HepG2 (cell line): ENCODE measurements around the gene LCA5. TPM values are rescaled to one million over a fixed set of nuclear protein-coding genes. Genes with fewer than 3 reads are reported as not detected.

Experiments used
- GATAD2A ChIP-seq: IDR thresholded peaks from 2 replicates; pipeline ENCODE4 v1.6.1; 2016
- HMGA1 ChIP-seq: sonication (generic); formaldehyde crosslinking; conservative IDR thresholded peaks from 2 replicates; pipeline ENCODE4 v1.4.0; 2020; ENCODE audit warnings: missing genetic modification reagents
- MED13 ChIP-seq: sonication (generic); formaldehyde crosslinking; IDR thresholded peaks from 2 replicates; pipeline ENCODE4 v1.5.0; 2020; ENCODE audit warnings: missing genetic modification reagents
- NKX3-1 ChIP-seq: sonication (generic); formaldehyde crosslinking; IDR thresholded peaks from 2 replicates; pipeline ENCODE4 v1.5.0; 2020; ENCODE audit warnings: missing genetic modification reagents
- NPAS2 ChIP-seq: sonication (generic); formaldehyde crosslinking; IDR thresholded peaks from 2 replicates; pipeline ENCODE4 v1.8.0; 2022; ENCODE audit warnings: mild to moderate bottlenecking, missing genetic modification reagents, borderline replicate concordance
- SKI ChIP-seq: fragments of 450-650 bp; IDR thresholded peaks from one replicate; pipeline ENCODE4 v1.6.1; 2018; ENCODE audit warnings: mild to moderate bottlenecking; ENCODE audit not compliant: partially characterized antibody
- ZFP37 ChIP-seq: sonication (generic); formaldehyde crosslinking; IDR thresholded peaks from 2 replicates; pipeline ENCODE4 v1.4.0; 2020; ENCODE audit warnings: missing genetic modification reagents, borderline replicate concordance
- ZNF619 ChIP-seq: sonication (generic); formaldehyde crosslinking; IDR thresholded peaks from 2 replicates; pipeline ENCODE4 v1.4.0; 2020; ENCODE audit warnings: mild to moderate bottlenecking, missing genetic modification reagents
- ZNF644 ChIP-seq: IDR thresholded peaks from 2 replicates; pipeline ENCODE4 v1.6.1; 2016; ENCODE audit warnings: low read depth
- polyA plus RNA-seq, 8 experiments: library from polyadenylated mRNA; depleted of rRNA in 3 of 8; stranded (reverse) in 7 of 8; unstranded in 1 of 8; fragments of >200 nt; fragmentation: Illumina TruSeq in 4 of 8; extraction: Trizol in 4 of 8; gene quantifications; 2 replicates each; pipeline versions ENCODE4 v1.2.1 to v1.2.3, GENCODE V29; 2011 to 2016; ENCODE audit warnings: low read depth in 4 of 8, missing spikeins in 1 of 8, mixed read lengths in 1 of 8; ENCODE audit not compliant: insufficient read depth in 1 of 8
- total RNA-seq, 5 experiments: library from RNA; depleted of rRNA; stranded (reverse); fragments of >200 nt; fragmentation: Illumina TruSeq; extraction: Trizol; gene quantifications; 2 replicates each; pipeline ENCODE4 v1.2.3, GENCODE V29; 2016; ENCODE audit warnings: low read depth in 1 of 5
- TF ChIP-seq, protein P1 (sequence below): IDR thresholded peaks from 2 replicates; pipeline ENCODE4 v1.6.1; 2016; ENCODE audit warnings: low read depth, control low read depth
- TF ChIP-seq, protein P2 (sequence below): sonication (generic); formaldehyde crosslinking; IDR thresholded peaks from 2 replicates; pipeline ENCODE4 v1.4.0; 2020; ENCODE audit warnings: missing genetic modification reagents
- TF ChIP-seq, protein P3 (sequence below): sonication (generic); formaldehyde crosslinking; IDR thresholded peaks from 2 replicates; pipeline ENCODE4 v1.8.0; 2023; ENCODE audit warnings: mild to moderate bottlenecking, missing genetic modification reagents
- TF ChIP-seq, protein P4 (sequence below): sonication (generic); formaldehyde crosslinking; IDR thresholded peaks from 2 replicates; pipeline ENCODE4 v1.5.0; 2020; ENCODE audit warnings: missing genetic modification reagents

The LCA5 gene
- total and polyA plus RNA-seq, 2 of the 13 experiments (the other 11 are each of a cell fraction or from before 2014, with no cell fraction given) = 0.84 to 4.6 TPM

DNA sequence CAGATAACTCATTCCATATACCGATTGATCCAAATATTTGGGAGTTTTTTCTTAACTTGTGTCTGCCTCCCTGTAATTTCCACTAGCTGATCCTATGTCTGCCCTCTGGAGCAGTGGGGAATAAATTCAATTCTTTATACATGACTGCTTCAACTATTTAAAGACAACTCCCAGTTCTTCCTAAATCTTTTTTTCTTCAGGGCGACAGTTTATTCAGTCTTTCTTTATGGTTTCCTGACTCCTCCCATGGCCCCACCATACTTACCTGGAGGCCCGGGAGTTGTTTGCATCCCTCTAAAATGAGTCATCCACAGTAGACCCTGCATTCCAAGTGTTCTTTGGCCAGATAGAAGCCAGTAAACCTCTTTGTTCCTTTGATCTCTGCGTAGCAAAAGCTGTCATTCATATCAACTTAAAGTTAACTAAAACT, 73.6 kb downstream of the LCA5 start (continued):
- TF ChIP-seq ZFP37 (CRISPR knock-in tag) = no peak
- TF ChIP-seq NKX3-1 (CRISPR knock-in tag) = 0 out of 2 replicates have a peak, but pooled peaks have one; percentile 29
- TF ChIP-seq, protein P1, sequence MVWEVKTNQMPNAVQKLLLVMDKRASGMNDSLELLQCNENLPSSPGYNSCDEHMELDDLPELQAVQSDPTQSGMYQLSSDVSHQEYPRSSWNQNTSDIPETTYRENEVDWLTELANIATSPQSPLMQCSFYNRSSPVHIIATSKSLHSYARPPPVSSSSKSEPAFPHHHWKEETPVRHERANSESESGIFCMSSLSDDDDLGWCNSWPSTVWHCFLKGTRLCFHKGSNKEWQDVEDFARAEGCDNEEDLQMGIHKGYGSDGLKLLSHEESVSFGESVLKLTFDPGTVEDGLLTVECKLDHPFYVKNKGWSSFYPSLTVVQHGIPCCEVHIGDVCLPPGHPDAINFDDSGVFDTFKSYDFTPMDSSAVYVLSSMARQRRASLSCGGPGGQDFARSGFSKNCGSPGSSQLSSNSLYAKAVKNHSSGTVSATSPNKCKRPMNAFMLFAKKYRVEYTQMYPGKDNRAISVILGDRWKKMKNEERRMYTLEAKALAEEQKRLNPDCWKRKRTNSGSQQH (CRISPR knock-in tag) = no peak
- no peak for TF ChIP-seq SKI
- peak; percentile 64 for TF ChIP-seq GATAD2A (CRISPR knock-in tag)
- TF ChIP-seq MED13 (CRISPR knock-in tag) = no peak
- no peak for TF ChIP-seq HMGA1 (CRISPR knock-in tag)
- TF ChIP-seq ZNF619 (CRISPR knock-in tag) = no peak
- TF ChIP-seq, protein P2, sequence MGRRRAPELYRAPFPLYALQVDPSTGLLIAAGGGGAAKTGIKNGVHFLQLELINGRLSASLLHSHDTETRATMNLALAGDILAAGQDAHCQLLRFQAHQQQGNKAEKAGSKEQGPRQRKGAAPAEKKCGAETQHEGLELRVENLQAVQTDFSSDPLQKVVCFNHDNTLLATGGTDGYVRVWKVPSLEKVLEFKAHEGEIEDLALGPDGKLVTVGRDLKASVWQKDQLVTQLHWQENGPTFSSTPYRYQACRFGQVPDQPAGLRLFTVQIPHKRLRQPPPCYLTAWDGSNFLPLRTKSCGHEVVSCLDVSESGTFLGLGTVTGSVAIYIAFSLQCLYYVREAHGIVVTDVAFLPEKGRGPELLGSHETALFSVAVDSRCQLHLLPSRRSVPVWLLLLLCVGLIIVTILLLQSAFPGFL (CRISPR knock-in tag) = no peak
- no peak for TF ChIP-seq NPAS2
- TF ChIP-seq, protein P3, sequence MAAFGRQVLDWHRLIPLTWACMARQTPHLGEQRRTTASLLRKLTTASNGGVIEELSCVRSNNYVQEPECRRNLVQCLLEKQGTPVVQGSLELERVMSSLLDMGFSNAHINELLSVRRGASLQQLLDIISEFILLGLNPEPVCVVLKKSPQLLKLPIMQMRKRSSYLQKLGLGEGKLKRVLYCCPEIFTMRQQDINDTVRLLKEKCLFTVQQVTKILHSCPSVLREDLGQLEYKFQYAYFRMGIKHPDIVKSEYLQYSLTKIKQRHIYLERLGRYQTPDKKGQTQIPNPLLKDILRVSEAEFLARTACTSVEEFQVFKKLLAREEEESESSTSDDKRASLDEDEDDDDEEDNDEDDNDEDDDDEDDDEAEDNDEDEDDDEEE = no peak
- peak; percentile 89 for TF ChIP-seq ZNF644
- TF ChIP-seq, protein P4, sequence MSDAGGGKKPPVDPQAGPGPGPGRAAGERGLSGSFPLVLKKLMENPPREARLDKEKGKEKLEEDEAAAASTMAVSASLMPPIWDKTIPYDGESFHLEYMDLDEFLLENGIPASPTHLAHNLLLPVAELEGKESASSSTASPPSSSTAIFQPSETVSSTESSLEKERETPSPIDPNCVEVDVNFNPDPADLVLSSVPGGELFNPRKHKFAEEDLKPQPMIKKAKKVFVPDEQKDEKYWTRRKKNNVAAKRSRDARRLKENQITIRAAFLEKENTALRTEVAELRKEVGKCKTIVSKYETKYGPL (CRISPR knock-in tag) = no peak
